ENCODE results near the gene POU6F1.

- TF ChIP-seq, protein P1, sequence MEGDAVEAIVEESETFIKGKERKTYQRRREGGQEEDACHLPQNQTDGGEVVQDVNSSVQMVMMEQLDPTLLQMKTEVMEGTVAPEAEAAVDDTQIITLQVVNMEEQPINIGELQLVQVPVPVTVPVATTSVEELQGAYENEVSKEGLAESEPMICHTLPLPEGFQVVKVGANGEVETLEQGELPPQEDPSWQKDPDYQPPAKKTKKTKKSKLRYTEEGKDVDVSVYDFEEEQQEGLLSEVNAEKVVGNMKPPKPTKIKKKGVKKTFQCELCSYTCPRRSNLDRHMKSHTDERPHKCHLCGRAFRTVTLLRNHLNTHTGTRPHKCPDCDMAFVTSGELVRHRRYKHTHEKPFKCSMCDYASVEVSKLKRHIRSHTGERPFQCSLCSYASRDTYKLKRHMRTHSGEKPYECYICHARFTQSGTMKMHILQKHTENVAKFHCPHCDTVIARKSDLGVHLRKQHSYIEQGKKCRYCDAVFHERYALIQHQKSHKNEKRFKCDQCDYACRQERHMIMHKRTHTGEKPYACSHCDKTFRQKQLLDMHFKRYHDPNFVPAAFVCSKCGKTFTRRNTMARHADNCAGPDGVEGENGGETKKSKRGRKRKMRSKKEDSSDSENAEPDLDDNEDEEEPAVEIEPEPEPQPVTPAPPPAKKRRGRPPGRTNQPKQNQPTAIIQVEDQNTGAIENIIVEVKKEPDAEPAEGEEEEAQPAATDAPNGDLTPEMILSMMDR (IDR thresholded peaks at IDR 0.05), result no peak
- no peak for TF ChIP-seq ZFX (IDR thresholded peaks at IDR 0.05; ENCODE audit: borderline replicate concordance)
Measured at GRCh38 chr12:51209259-51209658, 8.6 kb downstream of the POU6F1 start.

Data from 22Rv1 (cell line).